Left ventricle myocardium superior (tissue), 1 donor: Measurements from ENCODE around the gene OR2A7. TPM values are rescaled to one million over a fixed set of nuclear protein-coding genes. Genes with fewer than 3 reads are reported as not detected.
"Not testable (repeated sequence)": the region's sequence is repeated elsewhere in the genome, so short reads cannot be mapped to it uniquely, and the experiment has no call there.

Source experiments
- ATAC-seq: fragments of 200-7000 bp; cut with Tn5 transposase; one replicate; pipeline ENCODE4 v1.9.1; 2020; ENCODE audit warnings: mild to moderate bottlenecking, moderate library complexity
- DNase-seq: peaks from one replicate; pipeline ENCODE4 v3.0.0-alpha.2; 2020
- intact Hi-C: fragments of 100-400 bp; cut with micrococcal nuclease; formaldehyde crosslinking; loops from one replicate; pipeline ENCODE4 v1.11.0; 2022
- total RNA-seq: library from RNA; stranded (reverse); fragmentation: NEBNext Ultra II Directional; extraction: Animal tissue kit (Norgen Biotek cat#: 25700); gene quantifications from one replicate; pipeline ENCODE4 v1.2.1, GENCODE V29; 2021
- donor health status: DM: no; HTN: yes; CAD: no; lungs with severe emphysema.

OR2A7 gene
- total RNA-seq, 1 donor from 2014 or later, result 0.55 TPM

GRCh38 chr7:144259067-144259466, 5.5 kb downstream of the OR2A7 start:
- ATAC-seq, DNase-seq, intact Hi-C loops: not testable (repeated sequence)

- ATAC-seq, result no peak
- intact Hi-C loops, result no loop called here
- no peak for DNase-seq
Observed at GRCh38 chr7:144256112-144256511, 8.5 kb downstream of the OR2A7 start.

GRCh38 chr7:144255471-144255897, 9.1 kb downstream of the OR2A7 start:
- ATAC-seq (no peak), DNase-seq (no peak)
- intact Hi-C loops, result no loop called here

GRCh38 chr7:144252307-144252706, 12.3 kb downstream of the OR2A7 start:
- intact Hi-C loops, DNase-seq, ATAC-seq: not testable (repeated sequence)

GRCh38 chr7:144247674-144248330, 16.8 kb downstream of the OR2A7 start:
- intact Hi-C loops, DNase-seq, ATAC-seq: not testable (repeated sequence)

GRCh38 chr7:144246967-144247366, 17.6 kb downstream of the OR2A7 start:
- DNase-seq, ATAC-seq, intact Hi-C loops: not testable (repeated sequence)

- ATAC-seq, intact Hi-C loops, DNase-seq: not testable (repeated sequence)
Observed at GRCh38 chr7:144245372-144245771, 19.2 kb downstream of the OR2A7 start.

- ATAC-seq, intact Hi-C loops, DNase-seq: not testable (repeated sequence)
Observed at GRCh38 chr7:144239365-144239764, 25.2 kb downstream of the OR2A7 start, which contains the start of gene OR2A42. Gene OR2A42 (minus strand): TSS chr7:144239605. CDS start chr7:144232843, 6,762 bp downstream.

- intact Hi-C loops, ATAC-seq, DNase-seq: not testable (repeated sequence)
Observed at GRCh38 chr7:144238530-144239082, 26.0 kb downstream of the OR2A7 start.

GRCh38 chr7:144233039-144233438, 31.6 kb downstream of the OR2A7 start:
- DNase-seq, ATAC-seq, intact Hi-C loops: not testable (repeated sequence)

- DNase-seq, intact Hi-C loops, ATAC-seq: not testable (repeated sequence)
Observed at GRCh38 chr7:144231027-144231426, 33.6 kb downstream of the OR2A7 start.

- ATAC-seq, intact Hi-C loops: not testable (repeated sequence)
Observed at GRCh38 chr7:144228810-144229209, 35.8 kb downstream of the OR2A7 start.

GRCh38 chr7:144226866-144227265, 37.7 kb downstream of the OR2A7 start:
- DNase-seq, intact Hi-C loops, ATAC-seq: not testable (repeated sequence)

More at GRCh38 chr7:144228810-144229209, 35.8 kb downstream of the OR2A7 start:
- DNase-seq, result not testable (repeated sequence)

GRCh38 chr7:144223675-144224074, 40.9 kb downstream of the OR2A7 start:
- ATAC-seq, DNase-seq, intact Hi-C loops: not testable (repeated sequence)

GRCh38 chr7:144220531-144220930, 44.1 kb downstream of the OR2A7 start:
- ATAC-seq, DNase-seq, intact Hi-C loops: not testable (repeated sequence)

GRCh38 chr7:144219149-144219548, 45.4 kb downstream of the OR2A7 start:
- DNase-seq, intact Hi-C loops, ATAC-seq: not testable (repeated sequence)

GRCh38 chr7:144218581-144218980, 46.0 kb downstream of the OR2A7 start:
- ATAC-seq, intact Hi-C loops, DNase-seq: not testable (repeated sequence)

GRCh38 chr7:144217200-144217599, 47.4 kb downstream of the OR2A7 start:
- DNase-seq, ATAC-seq, intact Hi-C loops: not testable (repeated sequence)
